Loucy (cell line): ENCODE results near the gene TRIP13.

Experiments used
- H2AFZ ChIP-seq: fragments of 200-600 bp; sonication (generic); 2 replicates; pipeline ENCODE4 v1.6.0; 2016; ENCODE audit warnings: antibody characterized with exemption, mild to moderate bottlenecking, low read length, moderate library complexity
- H3F3A ChIP-seq: fragments of 200-600 bp; 2 replicates; pipeline ENCODE4 v1.6.0; 2016; ENCODE audit warnings: antibody characterized with exemption, low read depth, mild to moderate bottlenecking
- H3K27me3 ChIP-seq: fragments of 200-600 bp; sonication (generic); 2 replicates; pipeline ENCODE4 v1.6.1; 2014; ENCODE audit warnings: low read length, mild to moderate bottlenecking; ENCODE audit not compliant: insufficient read depth, poor library complexity, severe bottlenecking
- H3K36me3 ChIP-seq: fragments of 200-600 bp; sonication (generic); 2 replicates; pipeline ENCODE4 v1.6.1; 2016; ENCODE audit warnings: low read length; ENCODE audit not compliant: insufficient read depth
- H3K4me1 ChIP-seq: fragments of 200-600 bp; sonication (generic); 2 replicates; pipeline ENCODE4 v1.5.1; 2014; ENCODE audit warnings: low read length, mild to moderate bottlenecking; ENCODE audit not compliant: insufficient read depth, poor library complexity, severe bottlenecking
- H3K4me2 ChIP-seq: fragments of 200-600 bp; sonication (generic); 2 replicates; pipeline ENCODE4 v1.6.0; 2014; ENCODE audit warnings: antibody characterized with exemption, low read length, low read depth, mild to moderate bottlenecking; ENCODE audit not compliant: poor library complexity, severe bottlenecking
- H3K4me3 ChIP-seq: fragments of 200-600 bp; sonication (generic); 2 replicates; pipeline ENCODE4 v1.5.1; 2014; ENCODE audit warnings: low read length, mild to moderate bottlenecking, mixed read lengths; ENCODE audit not compliant: poor library complexity, severe bottlenecking
- H3K79me2 ChIP-seq: fragments of 200-600 bp; sonication (generic); 2 replicates; pipeline ENCODE4 v1.6.1; 2014; ENCODE audit warnings: low read length; ENCODE audit not compliant: insufficient read depth
- H3K9ac ChIP-seq: fragments of 200-600 bp; sonication (generic); 2 replicates; pipeline ENCODE4 v1.6.0; 2014; ENCODE audit warnings: mild to moderate bottlenecking, low read depth, low read length, moderate library complexity; ENCODE audit not compliant: poor library complexity, severe bottlenecking
- H3K9me2 ChIP-seq: fragments of 200-600 bp; sonication (generic); replicated peaks from 2 replicates; pipeline ENCODE4 v1.6.1; 2016; ENCODE audit warnings: low read depth, low read length, mixed read lengths
- H3K9me3 ChIP-seq: fragments of 200-600 bp; sonication (generic); 2 replicates; pipeline ENCODE4 v1.6.1; 2014; ENCODE audit warnings: mild to moderate bottlenecking, antibody characterized with exemption, low read length, low read depth; ENCODE audit not compliant: insufficient read depth
- H4K20me1 ChIP-seq: fragments of 200-600 bp; sonication (generic); 2 replicates; pipeline ENCODE4 v1.6.0; 2014; ENCODE audit warnings: antibody characterized with exemption, low read length, mild to moderate bottlenecking; ENCODE audit not compliant: insufficient read depth, poor library complexity, severe bottlenecking
- EZH2phosphoT487 ChIP-seq: fragments of 200-600 bp; IDR thresholded peaks from 2 replicates; pipeline ENCODE4 v1.6.1; 2018; ENCODE audit warnings: antibody characterized with exemption, mild to moderate bottlenecking, moderate library complexity, borderline replicate concordance
- TF ChIP-seq, protein P1 (sequence below): fragments of 200-600 bp; sonication (generic); conservative IDR thresholded peaks from 2 replicates; pipeline ENCODE4 v1.5.1; 2014; ENCODE audit warnings: mild to moderate bottlenecking, antibody characterized with exemption, low read length

Gene TRIP13

DNA sequence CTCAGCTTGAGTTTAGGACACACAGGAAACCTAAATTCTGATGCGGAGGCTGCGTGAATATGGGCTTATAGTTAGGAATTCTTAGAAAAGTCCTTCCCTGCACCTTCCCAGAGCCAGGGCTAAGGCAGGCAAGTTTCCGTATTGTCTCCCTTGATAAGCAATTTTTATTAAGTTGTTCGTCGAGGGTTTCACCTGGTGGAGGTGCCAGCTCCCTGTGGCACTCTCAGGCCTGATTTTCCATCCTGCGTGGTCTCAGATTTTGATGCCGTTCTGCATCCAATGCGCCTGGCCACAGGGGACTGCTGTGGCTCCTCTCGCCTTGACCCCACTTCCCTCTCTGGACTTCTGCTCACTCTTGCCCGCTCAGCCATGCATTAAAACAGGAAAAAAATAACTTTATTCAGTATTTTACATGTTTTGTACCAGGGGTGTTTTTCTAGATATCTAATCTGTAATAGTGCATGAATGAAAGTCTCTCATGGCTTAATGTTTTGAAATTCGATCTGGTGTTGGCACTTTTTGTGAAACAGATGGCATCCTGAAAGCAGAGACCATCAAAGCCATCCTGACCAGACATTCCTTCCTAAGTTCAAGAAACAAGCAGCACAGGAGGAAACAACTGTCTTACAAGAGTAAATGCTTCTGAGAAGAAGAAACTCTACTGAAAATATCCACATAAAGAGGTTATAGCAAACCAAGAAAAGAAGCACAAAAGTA is 50.7 kb downstream of the TRIP13 start:
- H2AFZ ChIP-seq = 0 out of 2 replicates have a peak overlapping the region, but pooled peaks have one; percentile 20
- H3K4me1 ChIP-seq = peaks cover 39% of the 10 kb centered on the region
- peaks cover 6% of the 10 kb centered on the region for H3F3A ChIP-seq
- TF ChIP-seq, protein P1, sequence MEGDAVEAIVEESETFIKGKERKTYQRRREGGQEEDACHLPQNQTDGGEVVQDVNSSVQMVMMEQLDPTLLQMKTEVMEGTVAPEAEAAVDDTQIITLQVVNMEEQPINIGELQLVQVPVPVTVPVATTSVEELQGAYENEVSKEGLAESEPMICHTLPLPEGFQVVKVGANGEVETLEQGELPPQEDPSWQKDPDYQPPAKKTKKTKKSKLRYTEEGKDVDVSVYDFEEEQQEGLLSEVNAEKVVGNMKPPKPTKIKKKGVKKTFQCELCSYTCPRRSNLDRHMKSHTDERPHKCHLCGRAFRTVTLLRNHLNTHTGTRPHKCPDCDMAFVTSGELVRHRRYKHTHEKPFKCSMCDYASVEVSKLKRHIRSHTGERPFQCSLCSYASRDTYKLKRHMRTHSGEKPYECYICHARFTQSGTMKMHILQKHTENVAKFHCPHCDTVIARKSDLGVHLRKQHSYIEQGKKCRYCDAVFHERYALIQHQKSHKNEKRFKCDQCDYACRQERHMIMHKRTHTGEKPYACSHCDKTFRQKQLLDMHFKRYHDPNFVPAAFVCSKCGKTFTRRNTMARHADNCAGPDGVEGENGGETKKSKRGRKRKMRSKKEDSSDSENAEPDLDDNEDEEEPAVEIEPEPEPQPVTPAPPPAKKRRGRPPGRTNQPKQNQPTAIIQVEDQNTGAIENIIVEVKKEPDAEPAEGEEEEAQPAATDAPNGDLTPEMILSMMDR = 0 out of 2 replicates have a peak, but pooled peaks have one; percentile 13
- TF ChIP-seq EZH2phosphoT487 = no peak
- no peaks in the 10 kb centered on the region for H3K9me3 ChIP-seq
- H3K36me3 ChIP-seq = no peaks in the 10 kb centered on the region
- no peaks in the 10 kb centered on the region for H4K20me1 ChIP-seq
- H3K9ac ChIP-seq = peak overlapping the region; percentile 45
- H3K9me2 ChIP-seq = no peaks in the 10 kb centered on the region
- no peaks in the 10 kb centered on the region for H3K79me2 ChIP-seq
- H3K4me2 ChIP-seq = peak overlapping the region; percentile 56
- H3K4me3 ChIP-seq = peak overlapping the region; percentile 31
- H3K27me3 ChIP-seq = no peaks in the 10 kb centered on the region

DNA sequence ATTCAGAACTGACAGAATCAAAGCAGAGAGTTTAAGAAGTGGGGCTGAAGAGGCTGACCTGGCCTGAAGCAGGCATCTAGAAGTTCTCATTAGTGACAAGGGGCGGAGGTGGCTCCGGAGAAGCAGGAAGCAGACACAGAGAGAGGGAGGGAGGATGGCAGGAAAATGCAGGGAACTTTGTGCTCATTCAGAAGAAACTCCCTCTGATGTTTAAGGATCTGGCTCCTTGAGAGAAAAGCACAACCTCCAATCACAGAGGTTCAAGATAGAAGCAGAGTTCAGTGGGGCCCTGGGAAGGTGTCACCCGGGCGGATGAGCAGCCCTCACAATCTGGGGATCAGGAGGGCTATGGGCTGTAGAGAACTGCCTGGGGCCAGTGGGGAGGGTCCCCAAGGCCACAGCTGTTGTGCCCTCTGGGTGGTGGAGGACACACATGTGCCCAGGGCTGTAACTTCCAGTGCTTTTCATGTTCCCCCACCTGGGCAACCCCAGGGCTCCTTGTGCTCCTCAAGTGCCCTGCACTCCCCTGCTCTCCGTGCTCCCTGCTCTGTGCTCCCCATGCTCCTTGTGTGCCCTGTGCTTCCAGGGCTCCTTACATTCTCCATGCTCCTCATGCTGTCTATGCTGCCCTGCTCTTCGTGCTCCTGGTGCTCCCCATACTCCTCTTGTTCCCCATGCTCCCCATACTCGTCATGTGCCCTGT is 51.4 kb downstream of the TRIP13 start:
- Histone ChIP-seq H2AFZ (0 out of 2 replicates have a peak overlapping the region, but pooled peaks have one; percentile 20), H3K4me1 (peaks cover 44% of the 10 kb centered on the region), H3K9me2 (no peaks in the 10 kb centered on the region), H3K27me3 (no peaks in the 10 kb centered on the region), H3K9ac (peak overlapping the region; percentile 45), H4K20me1 (no peaks in the 10 kb centered on the region), H3K4me3 (peak overlapping the region; percentile 31), H3F3A (peaks cover 6% of the 10 kb centered on the region), H3K4me2 (peak overlapping the region; percentile 56), H3K36me3 (no peaks in the 10 kb centered on the region), H3K9me3 (no peaks in the 10 kb centered on the region), H3K79me2 (no peaks in the 10 kb centered on the region)
- TF ChIP-seq, protein P1 = no peak
- no peak for TF ChIP-seq EZH2phosphoT487

DNA sequence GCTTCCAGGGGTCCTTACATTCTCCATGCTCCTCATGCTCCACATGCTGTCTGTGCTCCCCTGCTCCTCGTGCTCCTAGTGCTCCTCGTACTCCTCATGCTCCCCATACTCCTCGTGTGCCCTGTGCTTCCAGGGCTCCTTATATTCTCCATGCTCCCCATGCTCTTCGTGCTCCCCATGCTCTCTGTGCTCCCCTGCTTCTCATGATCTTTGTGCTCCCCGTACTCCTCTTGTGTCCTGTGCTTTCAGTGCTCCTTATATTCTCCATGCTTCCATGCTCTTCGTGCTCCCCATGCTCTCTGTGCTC is 51.9 kb downstream of the TRIP13 start:
- H3K9me3 ChIP-seq = no peaks in the 10 kb centered on the region
- no peak overlapping the region for H3K4me3 ChIP-seq
- no peak overlapping the region for H2AFZ ChIP-seq
- H3K9ac ChIP-seq = no peak overlapping the region
- H4K20me1 ChIP-seq = no peaks in the 10 kb centered on the region
- H3K36me3 ChIP-seq = no peaks in the 10 kb centered on the region
- no peaks in the 10 kb centered on the region for H3K9me2 ChIP-seq
- no peaks in the 10 kb centered on the region for H3K27me3 ChIP-seq
- peak overlapping the region; percentile 56 for H3K4me2 ChIP-seq
- H3F3A ChIP-seq = peaks cover 6% of the 10 kb centered on the region
- H3K4me1 ChIP-seq = peaks cover 39% of the 10 kb centered on the region
- H3K79me2 ChIP-seq = no peaks in the 10 kb centered on the region
- no peak for TF ChIP-seq EZH2phosphoT487
- TF ChIP-seq, protein P1 = no peak
